C4-2B (cell line): ENCODE measurements around the gene PIK3AP1.

Experiments
- H3K27ac ChIP-seq: fragments of 450-650 bp; 2 replicates; pipeline ENCODE4 v1.5.1; 2017
- ZFX ChIP-seq: fragments of 450-650 bp; IDR thresholded peaks from 2 replicates; pipeline ENCODE4 v1.6.1; 2017
- TF ChIP-seq, protein P1 (sequence below): fragments of 450-650 bp; conservative IDR thresholded peaks from 2 replicates; pipeline ENCODE4 v1.5.1; 2017; ENCODE audit warnings: mild to moderate bottlenecking

Gene PIK3AP1

DNA sequence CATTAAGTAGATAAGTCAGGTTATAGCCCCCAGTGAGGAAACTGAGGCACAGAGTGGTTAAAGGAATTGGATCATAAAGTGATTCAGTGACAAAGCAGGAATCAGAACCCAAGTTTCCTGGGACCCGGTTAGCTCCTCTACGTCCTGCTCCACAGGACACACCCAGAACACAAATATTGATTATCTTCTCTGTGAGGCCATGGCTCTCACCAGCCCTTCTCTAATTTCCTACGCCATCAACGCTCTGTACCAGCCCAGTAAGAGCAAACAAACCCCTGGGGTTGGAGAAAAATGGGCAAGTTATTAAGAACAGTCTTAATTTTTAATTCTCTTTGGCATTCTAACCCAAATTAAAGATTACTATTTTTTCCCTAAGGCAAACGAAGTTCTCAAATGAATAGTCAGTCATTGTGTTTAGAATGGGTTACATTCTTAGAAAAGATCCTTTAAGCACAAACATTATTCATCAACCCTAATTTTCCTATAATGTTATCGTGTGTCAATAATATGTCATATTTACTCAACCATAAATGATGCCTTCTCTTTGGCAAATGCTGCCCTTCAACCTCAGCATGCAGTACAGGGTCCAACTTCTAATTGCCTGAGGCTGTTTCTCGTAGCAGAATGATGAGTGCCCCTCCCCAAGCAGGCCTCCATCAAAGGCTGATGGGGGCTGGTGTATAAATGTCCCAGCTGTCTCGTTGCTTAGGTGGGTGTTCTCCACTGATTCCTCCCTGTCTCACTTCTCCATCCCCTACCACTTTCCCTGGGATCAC, 108.1 kb downstream of the PIK3AP1 start:
- H3K27ac ChIP-seq = peak overlapping the region; percentile 49
- no peak for TF ChIP-seq ZFX
- TF ChIP-seq, protein P1, sequence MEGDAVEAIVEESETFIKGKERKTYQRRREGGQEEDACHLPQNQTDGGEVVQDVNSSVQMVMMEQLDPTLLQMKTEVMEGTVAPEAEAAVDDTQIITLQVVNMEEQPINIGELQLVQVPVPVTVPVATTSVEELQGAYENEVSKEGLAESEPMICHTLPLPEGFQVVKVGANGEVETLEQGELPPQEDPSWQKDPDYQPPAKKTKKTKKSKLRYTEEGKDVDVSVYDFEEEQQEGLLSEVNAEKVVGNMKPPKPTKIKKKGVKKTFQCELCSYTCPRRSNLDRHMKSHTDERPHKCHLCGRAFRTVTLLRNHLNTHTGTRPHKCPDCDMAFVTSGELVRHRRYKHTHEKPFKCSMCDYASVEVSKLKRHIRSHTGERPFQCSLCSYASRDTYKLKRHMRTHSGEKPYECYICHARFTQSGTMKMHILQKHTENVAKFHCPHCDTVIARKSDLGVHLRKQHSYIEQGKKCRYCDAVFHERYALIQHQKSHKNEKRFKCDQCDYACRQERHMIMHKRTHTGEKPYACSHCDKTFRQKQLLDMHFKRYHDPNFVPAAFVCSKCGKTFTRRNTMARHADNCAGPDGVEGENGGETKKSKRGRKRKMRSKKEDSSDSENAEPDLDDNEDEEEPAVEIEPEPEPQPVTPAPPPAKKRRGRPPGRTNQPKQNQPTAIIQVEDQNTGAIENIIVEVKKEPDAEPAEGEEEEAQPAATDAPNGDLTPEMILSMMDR = no peak

DNA sequence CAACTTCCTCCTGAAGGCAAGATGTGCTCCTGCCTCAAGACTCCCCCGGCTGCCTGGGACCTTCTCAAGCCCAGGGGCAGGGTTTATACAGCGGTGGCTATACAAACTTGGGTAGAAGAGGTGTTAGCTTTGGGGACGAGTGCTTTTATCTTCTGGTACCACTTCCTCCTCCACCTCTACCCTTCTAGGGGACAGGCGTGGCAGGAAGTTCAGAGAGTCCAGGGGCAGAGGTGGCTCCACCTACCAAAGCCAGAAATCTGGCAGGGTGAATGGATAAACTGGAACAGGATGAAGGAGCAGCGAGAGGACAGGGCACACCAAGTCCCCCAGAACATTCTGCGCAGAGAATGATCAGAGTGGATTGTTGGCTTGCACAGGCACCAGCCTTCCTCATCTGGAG, 109.5 kb downstream of the PIK3AP1 start:
- TF ChIP-seq ZFX = no peak
- TF ChIP-seq, protein P1 = no peak

DNA sequence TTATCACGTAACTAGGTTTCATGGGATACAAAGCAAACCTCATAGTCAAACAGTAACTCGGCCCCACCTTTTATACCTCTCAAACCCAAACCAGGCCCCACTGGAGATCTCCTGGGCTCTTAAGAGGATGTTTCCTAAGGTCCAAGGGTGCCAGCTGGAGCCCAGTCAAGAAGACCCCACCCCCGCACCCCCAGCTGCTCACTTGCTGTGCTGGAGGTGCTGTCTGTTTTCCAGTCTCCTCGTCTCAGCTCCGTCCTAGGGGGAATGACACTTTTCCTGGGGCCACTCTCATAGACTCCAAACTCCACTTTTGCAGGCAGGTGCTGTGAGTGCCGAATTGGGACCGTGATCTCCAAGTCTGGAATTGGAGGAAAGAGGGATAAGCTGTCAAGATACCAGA, 110.8 kb downstream of the PIK3AP1 start:
- no peak overlapping the region for H3K27ac ChIP-seq
- TF ChIP-seq, protein P1 = no peak
- TF ChIP-seq ZFX = no peak

More for the DNA sequence above, 109.5 kb downstream of the PIK3AP1 start:
- peak overlapping the region; percentile 49 for H3K27ac ChIP-seq

DNA sequence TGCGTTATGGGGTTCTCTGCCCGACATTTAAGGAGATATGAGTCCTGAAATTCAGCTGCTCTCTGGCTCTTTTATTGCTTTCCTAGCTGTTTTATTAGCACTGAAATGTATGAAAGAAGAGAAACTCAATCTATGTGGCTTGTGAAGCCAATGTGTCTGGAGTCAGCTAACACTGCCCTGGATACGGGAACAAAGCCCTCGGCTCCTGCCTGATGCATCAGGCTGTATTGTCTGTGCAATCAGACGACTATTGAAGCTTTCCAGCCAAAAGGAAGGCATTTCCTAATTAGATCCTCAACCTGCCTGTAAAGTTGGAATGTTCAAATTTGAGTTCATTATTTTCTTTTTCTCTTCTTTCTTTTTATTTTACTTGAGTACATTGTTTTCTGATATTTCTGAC, 111.5 kb downstream of the PIK3AP1 start:
- no peak for TF ChIP-seq ZFX
- TF ChIP-seq, protein P1 = no peak
- no peak overlapping the region for H3K27ac ChIP-seq

DNA sequence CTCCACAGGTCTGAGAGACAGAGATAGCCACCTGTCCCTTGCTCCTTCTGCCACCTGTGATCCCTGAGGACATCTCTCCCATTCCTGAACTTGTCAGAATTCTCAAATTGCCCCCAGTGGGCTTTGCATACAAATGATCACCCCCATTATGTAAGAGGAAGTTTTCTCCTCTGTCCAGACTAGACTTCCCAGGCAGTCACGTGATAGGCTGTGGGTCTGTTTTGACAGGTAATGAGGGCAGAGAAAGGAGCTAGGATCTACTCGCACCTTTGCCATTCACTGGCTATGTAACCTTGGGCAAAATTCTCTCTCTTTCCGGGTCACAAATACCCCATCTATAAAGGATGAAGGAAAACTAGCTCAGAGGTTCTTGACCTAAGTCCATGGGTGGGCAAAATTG, 112.1 kb downstream of the PIK3AP1 start:
- TF ChIP-seq, protein P1 = no peak
- no peak for TF ChIP-seq ZFX
- no peak overlapping the region for H3K27ac ChIP-seq

DNA sequence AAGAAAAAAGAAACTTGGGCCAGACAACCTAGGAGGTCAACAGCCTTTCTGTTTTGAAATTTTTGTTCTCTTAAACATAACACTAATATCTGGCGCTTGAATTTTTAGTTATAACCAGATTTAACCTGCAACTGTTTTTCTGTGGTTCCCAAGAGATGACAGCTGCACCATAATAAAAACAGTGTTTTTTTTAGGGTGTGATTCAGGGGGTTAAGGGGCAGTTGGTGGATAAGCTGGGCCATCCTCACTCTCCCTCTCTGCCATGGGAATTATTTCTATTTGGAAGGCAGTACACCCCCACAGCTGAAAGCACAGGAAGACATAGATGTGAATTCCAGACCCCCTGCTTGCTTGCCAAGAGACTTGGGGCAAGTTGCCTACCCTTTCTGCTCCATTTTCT, 113.4 kb downstream of the PIK3AP1 start:
- TF ChIP-seq ZFX = no peak
- TF ChIP-seq, protein P1 = no peak
- no peak overlapping the region for H3K27ac ChIP-seq

DNA sequence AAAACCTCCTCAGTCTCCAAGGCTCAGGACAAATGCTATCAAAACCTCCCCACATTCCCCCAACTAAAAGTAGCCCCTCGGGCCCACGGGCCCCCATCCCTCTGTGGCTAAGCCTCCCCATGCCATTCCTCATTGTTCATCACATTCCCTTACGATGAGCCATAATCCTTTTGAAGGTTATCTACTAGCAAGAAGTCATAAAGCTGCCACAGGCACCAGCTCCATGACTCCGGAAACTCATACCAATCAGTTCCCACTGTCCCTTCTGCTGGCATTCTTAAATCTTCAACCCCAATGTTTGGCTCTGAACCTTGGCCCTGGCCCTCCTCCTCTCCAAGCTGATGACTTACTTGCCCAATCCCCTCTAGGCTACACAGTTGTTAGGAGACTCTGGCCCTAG, 114.1 kb downstream of the PIK3AP1 start:
- H3K27ac ChIP-seq = no peak overlapping the region
- no peak for TF ChIP-seq ZFX
- TF ChIP-seq, protein P1 = no peak
